Occipital lobe (tissue), 2 donors: ENCODE measurements around the gene ARID3B. TPM values are rescaled to one million over a fixed set of nuclear protein-coding genes. Genes with fewer than 3 reads are reported as not detected.
"Not testable (repeated sequence)": the region's sequence is repeated elsewhere in the genome, so short reads cannot be mapped to it uniquely, and the experiment has no call there.

ENCODE experiments used
- DNase-seq: peaks from one replicate; lab custom pipeline; 2025; lab: John Stamatoyannopoulos, UW
- total RNA-seq: library from RNA; depleted of rRNA; stranded (reverse); fragments of >200 nt; gene quantifications from one replicate; pipeline ENCODE4 v1.2.3, GENCODE V29; 2014

Gene ARID3B
- total RNA-seq, 1 donor from 2014 or later = 8.3 TPM

- DNase-seq = no peak
These were observed 5.5 kb upstream of the ARID3B start for GRCh38 chr15:74535388-74536084.

DNA sequence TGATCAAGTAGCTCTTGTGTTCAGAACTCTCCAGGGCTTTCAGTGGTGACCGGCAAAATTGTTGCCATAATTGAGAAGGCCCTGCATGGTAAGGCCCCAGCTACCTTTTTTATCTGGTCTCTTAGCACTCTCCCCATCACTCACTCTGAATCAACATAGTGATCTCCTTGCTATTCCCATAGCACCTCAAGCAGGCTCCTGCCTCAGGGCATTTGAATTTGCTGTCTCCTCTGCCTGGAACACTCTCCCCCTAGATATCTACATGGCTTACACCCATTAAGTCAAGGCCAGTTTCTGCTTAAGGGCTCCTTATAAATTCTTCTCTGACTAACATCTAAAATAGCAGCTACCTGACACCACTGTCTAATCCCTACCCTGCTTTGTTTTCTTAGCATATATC lies 3.3 kb upstream of the ARID3B start:
- DNase-seq = no peak

DNA sequence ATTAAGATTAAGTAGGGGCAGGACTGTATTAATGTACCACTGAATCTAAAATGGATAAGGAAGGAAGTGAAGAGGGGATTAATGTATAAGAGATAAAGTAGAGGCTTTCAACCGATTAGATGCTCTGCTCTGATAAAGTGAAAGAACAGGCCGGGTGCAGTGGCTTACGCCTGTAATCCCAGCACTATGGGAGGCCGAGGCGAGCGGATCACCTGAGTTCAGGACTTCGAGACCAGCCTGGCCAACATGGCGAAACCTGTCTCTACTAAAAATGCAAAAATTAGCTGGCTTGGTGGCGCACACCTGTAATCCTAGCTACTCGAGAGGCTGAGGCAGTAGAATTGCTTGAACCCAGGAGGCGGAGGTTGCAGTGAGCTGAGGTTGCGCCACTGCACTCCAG lies 1.5 kb upstream of the ARID3B start:
- DNase-seq = not testable (repeated sequence)

GRCh38 chr15:74540161-74540760 lies 759 bp upstream of the ARID3B start:
- DNase-seq = no peak

DNA sequence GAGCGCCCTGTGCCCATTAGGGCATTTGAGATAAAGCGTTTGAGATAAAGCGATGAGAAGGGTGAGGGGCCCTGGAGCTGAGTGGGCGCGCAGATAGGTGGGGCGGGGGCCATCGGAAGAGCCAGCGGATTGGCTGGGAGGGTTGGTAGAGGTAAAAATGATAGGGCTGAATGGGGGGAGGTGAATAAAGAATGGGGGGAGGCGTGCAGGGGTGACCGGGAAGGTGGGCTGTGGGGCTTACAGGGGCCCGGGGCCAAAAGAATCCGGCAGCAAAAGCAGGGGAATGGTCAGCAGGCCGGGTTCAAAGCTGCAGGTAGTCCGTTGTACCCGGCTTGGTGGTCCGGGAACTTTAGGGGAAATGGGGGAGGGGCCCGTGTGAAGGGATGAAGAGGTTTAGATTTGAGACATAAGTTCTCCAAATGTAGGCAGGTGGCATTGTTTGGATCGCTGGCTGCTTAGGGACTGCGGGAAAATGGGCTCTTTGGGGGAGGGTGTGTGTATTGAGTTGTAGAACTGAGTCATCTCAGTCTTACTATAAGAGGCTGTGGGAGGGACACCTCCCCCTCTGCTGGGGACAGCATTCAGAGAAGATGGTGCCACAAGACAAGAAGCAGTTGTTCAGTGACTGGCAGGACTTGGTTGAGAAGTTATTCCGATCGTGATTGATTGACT lies 610 bp downstream of the ARID3B start:
- peak; percentile 58 for DNase-seq

GRCh38 chr15:74542166-74543042 lies 1.4 kb downstream of the ARID3B start:
- DNase-seq = no peak

DNA sequence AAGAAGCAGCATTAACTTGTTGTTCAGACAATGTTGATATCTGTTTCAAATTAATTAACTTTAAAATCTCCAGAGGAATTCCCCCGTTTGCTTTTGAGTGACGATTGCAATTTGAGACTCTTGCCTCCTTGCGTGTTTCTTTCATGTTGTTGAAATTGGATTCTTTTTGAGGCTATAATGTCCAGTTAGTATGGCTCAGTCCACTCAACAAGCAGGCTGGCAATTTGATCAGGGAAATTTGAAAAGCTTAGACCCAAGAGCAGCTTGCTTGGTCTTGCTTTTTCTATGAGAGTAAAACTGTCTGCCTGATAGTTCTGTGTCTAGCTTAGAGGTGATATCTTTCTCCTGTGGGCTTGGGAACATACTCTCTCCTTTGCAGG lies 2.0 kb downstream of the ARID3B start:
- DNase-seq = no peak

DNA sequence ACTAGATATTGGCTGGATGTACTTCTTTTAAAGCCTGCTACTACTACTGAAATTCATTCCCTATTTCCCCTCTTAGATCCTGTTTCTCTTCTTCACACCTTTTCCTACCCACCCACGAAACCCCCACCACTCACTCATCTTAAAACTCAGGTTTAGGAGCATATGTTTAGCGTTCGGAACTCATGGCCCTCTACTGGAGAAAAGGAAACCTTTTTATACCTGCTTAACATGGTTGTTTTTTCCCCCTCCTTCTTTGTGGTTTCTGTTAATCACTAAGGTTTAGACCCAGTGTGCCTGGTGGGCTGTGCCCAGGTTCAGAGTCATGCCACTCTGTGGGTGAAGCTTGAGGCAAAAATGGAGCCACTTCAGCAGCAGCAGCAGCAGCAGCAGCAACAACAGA lies 2.6 kb downstream of the ARID3B start:
- no peak for DNase-seq

DNA sequence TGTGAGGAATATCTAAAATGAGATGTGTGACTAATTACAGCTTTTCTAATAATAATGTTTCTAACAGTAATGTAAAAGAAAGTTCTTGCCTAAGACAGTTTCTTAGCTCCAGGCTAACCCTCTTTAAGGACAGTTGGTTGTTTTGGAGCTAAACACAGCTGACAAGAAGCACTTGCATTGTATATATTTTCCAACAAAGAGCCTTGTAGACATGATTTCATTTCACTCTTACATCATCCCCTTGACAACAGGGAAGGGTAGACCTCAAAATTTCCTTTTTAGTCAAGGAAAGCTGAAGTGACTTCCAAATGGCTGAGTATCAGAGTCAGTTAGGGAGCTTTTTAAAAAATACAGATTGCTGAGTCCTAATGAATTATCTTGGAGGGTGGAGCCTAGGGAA lies 4.1 kb downstream of the ARID3B start:
- DNase-seq = no peak

- DNase-seq = peak; percentile 98
These were observed 5.0 kb downstream of the ARID3B start for GRCh38 chr15:74545776-74546656.

GRCh38 chr15:74547616-74548015 lies 6.6 kb downstream of the ARID3B start:
- no peak for DNase-seq

- no peak for DNase-seq
These were observed 7.2 kb downstream of the ARID3B start for GRCh38 chr15:74548241-74548640.

DNA sequence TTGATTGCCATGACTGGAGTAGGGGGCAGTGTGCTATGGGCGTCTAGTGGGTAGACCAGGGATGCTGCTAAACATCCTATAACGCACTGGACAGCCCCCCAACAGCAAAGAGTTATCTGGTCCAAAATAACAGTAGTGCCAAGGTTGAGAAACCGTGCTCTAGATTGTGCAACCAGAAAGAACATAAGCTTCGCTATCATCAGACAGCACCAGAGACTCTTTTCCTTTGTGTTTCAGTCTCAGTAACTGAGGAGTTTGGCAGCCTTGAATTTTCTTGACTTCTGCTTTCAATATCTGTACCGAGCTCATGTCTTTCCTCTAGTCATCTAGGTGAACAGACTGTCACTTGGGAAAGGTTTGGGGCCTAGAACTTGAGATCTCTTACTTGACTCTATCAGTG lies 8.8 kb downstream of the ARID3B start:
- DNase-seq = no peak

- no peak for DNase-seq
These were observed 10.7 kb downstream of the ARID3B start for GRCh38 chr15:74551714-74552113.

GRCh38 chr15:74552773-74553441 lies 11.9 kb downstream of the ARID3B start:
- no peak for DNase-seq

GRCh38 chr15:74555192-74555591 lies 14.2 kb downstream of the ARID3B start:
- DNase-seq = no peak

GRCh38 chr15:74558706-74559105 lies 17.7 kb downstream of the ARID3B start:
- no peak for DNase-seq

GRCh38 chr15:74563442-74563841 lies 22.4 kb downstream of the ARID3B start:
- no peak for DNase-seq

DNA sequence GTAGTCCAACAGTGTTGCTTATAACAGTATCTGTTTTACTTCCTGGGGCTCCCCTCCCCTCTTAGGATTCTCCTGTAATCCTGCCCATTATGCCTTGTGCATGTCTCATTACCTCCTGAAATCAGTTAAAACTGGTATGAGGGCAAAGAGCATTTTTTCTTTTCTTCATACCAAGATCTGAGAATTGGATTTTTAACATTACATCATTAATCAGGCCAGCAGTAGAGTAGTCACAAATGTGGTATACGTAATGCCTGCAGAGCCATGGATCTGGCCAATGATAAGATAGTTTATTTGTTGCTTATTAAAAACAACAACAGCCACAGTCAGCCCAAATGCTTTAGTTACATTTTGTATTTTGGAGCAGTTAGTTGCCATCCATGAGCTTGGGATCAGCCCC lies 23.2 kb downstream of the ARID3B start:
- no peak for DNase-seq

- no peak for DNase-seq
These were observed 24.5 kb downstream of the ARID3B start for GRCh38 chr15:74565381-74566085.
